CD4-positive, alpha-beta T cell treated with Interleukin-4 for 4 hours (primary cell): ENCODE results near the gene NAB1.

Experiments used
- DNase-seq: peaks from one replicate; pipeline ENCODE4 v3.0.0-alpha.2; 2020

NAB1 gene

DNA sequence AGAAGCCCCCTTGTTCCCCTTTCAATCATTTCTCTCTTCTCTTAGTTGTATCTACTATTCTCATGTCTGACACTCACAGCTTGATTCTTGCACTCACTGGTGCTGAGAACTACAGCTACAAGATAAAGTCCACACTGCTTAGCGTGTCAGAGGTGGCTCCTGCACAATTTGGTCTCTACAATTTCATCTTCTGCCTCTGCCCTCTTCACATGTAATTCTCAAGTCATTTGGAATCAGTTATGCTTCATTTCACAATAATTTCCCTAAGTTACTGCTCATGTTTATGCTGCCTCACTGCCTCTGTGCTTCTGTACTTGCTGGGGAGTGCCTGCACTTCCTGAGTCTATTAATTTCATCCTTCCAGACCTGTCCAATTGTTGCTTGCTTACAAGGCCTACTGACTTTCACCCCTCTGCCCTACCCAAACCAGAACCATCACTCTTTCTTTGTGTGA lies 11.6 kb upstream of the NAB1 start:
- no peak for DNase-seq

DNA sequence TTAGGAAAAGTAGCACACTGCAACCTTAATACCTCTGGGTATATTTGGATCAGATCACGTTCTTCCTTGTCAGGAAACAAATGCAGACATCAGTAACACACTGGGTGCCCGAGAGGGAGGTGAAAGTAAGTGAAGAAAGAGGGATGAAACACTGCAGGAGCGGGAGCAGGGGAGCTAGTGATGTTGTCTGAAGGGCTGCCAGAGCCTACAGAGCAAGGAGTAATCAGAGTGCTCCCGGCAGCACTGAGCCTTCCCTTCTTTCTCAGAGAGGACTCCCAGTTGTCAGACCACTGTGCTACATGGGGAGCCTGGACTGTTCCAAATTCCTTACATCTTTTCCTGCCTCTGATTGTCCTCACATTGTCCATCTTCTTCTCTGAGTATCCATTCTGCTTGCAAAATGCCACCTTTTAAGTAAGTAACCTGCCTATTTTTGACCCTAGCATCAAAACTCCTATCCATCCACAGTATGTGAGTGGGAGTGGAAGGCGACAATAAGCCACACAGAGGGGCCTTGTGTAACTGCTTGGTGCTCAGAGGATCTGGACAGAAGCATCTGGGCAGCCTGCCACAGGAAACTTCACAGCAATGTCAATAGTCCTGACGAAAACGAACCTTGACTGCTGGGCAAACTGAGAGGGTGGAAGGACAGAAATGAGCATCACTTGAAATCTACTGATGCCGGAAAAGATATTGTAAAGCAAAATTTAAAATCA lies 10.8 kb upstream of the NAB1 start:
- DNase-seq, result no peak

DNA sequence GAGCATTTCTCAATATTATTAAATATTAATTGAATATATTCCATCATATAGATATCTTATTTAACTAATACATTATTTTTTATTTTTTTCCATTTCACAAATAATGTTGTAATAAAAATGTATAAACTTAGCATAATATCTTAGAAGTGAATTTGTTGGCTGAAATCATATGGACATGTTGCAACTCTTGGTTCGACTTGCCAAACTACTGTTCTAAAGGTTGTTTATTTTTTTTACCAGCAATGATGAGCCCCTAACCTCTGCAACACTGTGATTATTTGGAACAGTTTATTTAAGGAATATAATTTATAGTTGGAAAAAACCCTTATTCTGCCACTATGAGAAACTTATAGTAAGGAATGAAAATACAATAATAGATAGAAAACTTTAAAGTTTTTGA lies 8.8 kb upstream of the NAB1 start:
- no peak for DNase-seq

- no peak for DNase-seq
These were observed 7.4 kb upstream of the NAB1 start for GRCh38 chr2:190641469-190641868.

DNA sequence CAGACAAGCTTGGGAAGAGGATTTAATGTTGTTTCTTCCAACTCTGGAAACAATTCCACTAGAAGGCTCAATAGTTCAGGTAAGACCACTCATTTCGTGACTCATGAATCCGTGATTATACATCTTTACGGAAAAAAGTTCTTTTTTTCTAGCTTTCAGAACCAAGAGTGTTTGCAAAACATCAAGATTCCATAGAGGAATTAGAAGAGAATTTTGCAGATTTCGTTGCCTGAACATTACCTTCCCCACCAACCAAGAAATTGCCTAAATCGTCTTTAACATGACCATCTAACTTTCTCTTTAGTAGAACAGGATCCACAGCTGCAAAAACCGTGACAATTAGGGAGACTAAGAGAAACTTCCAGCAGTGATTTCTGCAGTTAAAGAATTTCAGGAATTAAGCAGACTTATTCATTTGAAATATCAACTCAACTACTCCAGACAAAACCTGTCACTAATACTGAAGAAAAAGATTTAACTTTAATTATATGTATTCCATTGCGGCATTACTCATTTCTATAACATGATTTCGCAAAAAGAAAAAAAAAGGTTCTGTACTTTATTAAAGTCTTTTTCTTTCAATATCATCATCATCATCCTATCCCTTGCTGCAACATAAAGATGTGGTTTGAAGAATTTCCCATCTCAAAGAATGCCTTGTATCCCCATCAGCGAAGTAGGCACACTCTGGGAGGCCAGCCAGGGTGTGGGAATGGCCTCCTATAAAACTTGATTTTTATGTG lies 1.9 kb upstream of the NAB1 start:
- DNase-seq, result no peak

GRCh38 chr2:190648289-190649034 lies 421 bp upstream of the NAB1 start:
- DNase-seq, result peak; percentile 93

DNA sequence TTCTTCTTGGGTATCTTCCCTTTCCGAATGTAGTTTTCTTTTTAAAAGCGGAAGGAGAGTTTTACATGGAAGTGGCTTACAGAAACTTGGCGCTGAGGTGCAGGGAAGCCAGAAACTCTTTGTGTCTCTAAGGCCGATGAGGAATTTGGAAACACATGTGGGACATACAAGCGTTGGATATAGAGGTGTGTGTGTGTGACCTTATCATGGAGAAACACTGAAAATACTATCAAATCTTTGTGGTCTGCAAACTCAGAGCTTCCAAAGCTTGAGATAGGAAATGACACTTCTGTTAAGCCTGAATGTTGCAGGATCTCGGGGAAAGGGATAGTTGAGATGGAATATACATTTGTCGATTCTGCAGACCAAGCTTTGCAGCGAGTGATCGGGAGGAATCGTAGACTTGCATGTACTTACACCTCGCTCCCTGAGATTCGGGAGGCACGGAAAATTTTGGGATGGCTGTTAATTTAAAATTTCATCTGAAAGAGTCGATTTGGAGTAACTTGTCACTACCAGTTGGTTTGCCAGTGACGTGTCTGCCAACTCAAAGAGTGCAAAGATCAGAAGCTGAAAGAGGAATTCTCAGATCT lies 1.0 kb downstream of the NAB1 start:
- no peak for DNase-seq

DNA sequence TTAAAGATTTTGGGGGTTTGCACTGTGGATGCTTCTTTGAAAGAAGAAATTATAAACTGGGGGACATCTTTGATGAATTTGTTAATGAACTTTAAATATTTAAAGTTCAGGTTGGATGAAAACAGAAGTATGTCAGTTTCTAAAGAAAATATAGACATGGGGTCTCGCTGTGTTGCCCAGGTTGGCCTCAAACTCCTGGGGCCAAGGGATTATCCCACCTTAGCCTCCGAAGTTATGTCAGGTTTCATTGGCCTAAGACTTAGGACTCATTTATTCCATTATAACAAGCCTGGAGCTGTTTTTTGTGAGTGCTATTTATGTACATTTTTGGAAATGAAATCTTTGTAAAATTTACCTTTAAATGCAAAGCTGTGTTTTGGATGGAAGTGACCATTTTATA lies 2.5 kb downstream of the NAB1 start:
- DNase-seq, result no peak

DNA sequence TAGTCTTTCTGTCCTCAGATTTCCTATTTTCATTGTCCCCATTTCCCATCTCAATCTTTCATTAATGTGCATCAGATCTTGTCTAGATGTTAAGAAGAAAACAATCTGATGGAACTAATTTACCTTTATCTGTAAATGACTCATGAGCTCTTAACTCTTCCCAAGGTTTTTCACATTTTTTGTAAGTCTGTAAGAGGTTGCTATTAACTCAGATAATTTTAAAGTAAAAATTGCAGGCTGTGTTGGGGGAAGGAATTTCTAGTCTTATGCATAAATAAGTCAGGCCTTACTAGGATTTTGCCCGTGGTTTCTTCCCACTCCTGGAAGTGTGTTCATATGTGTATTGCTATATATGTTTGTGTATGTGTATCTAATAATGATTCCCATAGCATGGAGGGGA lies 4.3 kb downstream of the NAB1 start:
- no peak for DNase-seq

DNA sequence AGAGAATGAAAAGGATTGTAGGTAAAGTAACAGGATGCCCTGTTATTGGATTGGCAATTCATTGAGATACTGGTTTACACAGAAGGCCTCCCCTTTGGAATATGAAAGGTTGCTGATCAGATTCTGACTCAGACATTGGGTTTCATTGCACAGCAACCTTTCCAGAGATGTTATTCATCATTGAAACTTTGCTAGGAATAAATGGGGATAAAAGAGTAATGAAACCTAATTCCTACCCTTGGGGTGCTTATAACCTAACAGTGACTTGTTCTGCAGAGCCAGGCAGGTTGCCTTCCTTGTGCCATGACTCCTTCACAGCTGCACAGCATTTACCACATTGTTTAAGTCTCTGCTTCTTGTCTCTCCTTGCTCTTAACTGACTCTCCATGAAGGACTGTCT lies 5.0 kb downstream of the NAB1 start:
- DNase-seq, result no peak

DNA sequence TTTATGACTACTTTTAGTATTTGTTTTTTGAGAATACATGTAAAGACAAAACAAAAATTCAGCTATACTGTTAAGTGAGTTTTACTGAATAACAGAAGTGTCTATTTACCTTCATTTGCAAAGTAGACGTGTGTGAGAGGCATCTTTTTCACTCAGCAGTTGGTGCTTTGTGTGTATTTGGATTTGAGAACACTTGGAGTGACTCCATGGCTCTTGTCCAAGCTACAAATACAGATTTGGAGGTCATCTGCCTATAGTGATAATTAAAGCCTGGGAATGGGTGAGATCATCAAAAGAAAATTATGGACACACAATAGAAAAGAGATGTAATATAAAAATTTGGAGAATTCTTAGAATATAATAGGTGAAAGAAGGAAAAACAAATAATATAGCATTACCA lies 6.2 kb downstream of the NAB1 start:
- DNase-seq, result no peak

DNA sequence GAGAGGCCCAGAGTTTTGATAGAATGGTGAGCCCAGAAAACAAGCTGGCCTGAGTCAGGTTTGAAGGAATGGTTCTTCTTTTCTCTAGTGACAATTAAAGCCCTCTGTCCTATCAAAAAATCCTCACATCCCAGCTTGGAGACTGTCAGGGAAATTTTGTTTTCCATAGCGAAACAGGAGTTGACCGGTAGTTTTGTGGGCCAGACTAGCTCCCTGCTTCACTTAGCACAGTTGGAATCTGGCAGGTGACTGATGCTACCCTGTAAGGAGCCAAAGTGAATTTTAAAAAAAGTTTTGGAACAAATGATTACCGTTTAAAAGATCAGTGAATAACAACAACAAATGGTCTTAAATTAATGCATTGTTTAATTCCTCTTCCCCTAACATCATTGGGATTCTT lies 6.7 kb downstream of the NAB1 start:
- DNase-seq, result no peak

DNA sequence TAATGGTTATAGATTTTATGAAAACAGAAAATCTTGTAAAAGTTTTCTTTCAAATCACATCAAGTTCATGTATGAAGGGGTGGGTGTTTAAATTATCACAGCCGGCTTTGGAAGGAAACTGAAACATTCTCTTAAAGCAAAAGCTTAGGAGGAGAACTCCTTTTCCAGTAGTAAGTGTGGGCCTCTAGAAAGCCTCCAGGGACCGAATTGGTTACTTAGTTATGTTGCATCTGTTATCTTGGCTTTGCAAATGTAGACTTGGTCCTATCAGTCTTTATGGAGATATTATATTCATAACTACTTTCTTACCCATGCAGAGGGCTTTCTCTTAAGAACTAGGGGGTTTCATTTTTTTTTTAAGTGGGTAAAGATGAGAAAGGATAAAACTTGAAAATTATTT lies 7.4 kb downstream of the NAB1 start:
- no peak for DNase-seq

GRCh38 chr2:190657474-190658255 lies 8.8 kb downstream of the NAB1 start:
- DNase-seq, result no peak

DNA sequence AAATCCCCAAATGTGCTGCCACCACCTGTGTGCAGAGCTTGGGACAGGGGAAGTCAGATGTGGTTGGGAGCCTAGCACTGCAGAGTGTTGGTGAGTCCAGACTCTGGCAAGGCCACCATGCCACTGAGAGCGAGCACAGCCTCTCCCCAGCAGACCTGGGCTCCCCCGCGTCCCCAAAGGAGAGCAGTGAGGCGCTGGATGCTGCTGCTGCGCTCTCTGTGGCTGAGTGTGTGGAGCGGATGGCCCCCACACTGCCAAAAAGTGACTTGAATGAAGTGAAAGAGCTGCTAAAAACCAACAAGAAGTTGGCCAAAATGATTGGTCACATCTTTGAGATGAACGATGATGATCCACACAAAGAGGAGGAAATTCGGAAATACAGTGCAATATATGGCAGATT lies 10.7 kb downstream of the NAB1 start:
- no peak for DNase-seq

GRCh38 chr2:190662754-190663153 lies 13.9 kb downstream of the NAB1 start:
- DNase-seq, result no peak

GRCh38 chr2:190663348-190663747 lies 14.5 kb downstream of the NAB1 start:
- no peak for DNase-seq

DNA sequence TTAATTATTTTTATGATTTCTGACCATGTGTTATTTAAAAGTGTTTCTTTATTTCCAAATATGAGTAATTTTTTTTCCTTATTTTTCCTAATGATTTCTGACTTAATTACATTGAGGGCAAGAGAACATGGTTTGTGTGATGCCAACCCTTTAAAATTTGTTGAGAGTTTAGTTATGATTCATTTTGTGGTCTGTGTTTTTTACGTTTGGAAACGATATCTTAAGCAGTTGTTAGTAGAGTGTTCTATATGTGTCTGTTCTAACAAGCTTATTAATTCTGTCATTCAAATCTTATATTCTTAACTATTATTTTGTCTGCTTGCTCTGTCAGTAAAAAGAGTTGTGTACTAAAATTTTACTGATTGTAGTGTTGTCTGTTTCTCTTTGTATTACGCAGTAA lies 15.0 kb downstream of the NAB1 start:
- no peak for DNase-seq

DNA sequence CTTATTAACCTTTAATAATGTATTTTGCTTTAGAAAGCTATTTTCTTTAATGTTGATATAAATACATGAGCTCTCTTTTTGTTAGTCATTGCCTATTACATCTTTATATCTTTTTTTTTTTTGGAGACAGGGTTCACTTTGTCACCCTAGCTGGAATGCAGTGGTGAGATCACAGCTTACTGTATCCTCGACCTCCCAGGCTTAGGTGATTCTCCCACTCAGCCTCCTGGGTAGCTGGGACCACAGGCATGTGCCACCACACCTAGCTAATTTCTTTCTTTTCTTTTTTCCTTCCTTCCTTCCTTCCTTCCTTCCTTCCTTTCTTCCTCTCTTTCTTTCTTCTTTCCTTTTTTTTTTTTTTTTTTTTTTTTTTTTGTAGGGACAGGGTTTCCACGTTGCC lies 15.4 kb downstream of the NAB1 start:
- DNase-seq, result no peak

GRCh38 chr2:190666895-190667294 lies 18.0 kb downstream of the NAB1 start:
- DNase-seq, result no peak

DNA sequence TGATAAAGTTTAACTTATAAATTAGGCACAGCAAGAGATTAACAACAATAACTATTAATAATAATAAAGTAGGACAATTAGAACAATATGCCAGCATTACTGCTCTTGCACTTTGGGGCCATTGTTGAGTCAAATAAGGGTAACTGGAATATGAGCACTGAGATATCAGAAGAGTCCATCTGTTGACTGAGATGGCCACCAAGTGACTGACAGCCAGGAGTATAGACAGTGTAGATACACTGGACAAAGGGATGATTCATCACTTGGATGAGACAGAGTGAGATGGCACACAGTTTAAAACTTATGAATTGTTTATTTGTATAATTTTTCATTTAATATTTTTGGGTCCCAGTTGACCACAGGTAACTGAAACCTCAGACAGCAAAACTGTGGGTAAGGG lies 20.0 kb downstream of the NAB1 start:
- DNase-seq, result no peak

- peak; percentile 19 for DNase-seq
These were observed 21.5 kb downstream of the NAB1 start for GRCh38 chr2:190670182-190670946.
